ENCODE results near the gene FAM78A.

- no peak for TF ChIP-seq RAD21 (conservative IDR thresholded peaks at IDR 0.05)
- TF ChIP-seq CTCF (IDR thresholded peaks at IDR 0.05; ENCODE audit: poor library complexity, severe bottlenecking), result no peak
- no peak for TF ChIP-seq POLR2AphosphoS5 (IDR thresholded peaks at IDR 0.05)
- no peak for TF ChIP-seq MXI1 (conservative IDR thresholded peaks at IDR 0.05; ENCODE audit: poor library complexity, severe bottlenecking)
- no peak for TF ChIP-seq SMC3 (conservative IDR thresholded peaks at IDR 0.05; ENCODE audit: poor library complexity)
- no peak for TF ChIP-seq EZH2 (IDR thresholded peaks at IDR 0.05; ENCODE audit: borderline replicate concordance, insufficient read depth, low read length, poor library complexity, severe bottlenecking)
- TF ChIP-seq EP300 (conservative IDR thresholded peaks at IDR 0.05; ENCODE audit: poor library complexity, severe bottlenecking), result no peak
- TF ChIP-seq TAF1 (IDR thresholded peaks at IDR 0.05; ENCODE audit: low read depth), result no peak
- TF ChIP-seq REST (IDR thresholded peaks at IDR 0.05; ENCODE audit: borderline replicate concordance), result no peak
Measured at GRCh38 chr9:131291795-131292315, 15.5 kb upstream of the FAM78A start.
